Colonic mucosa (tissue), 4 donors: ENCODE measurements around the gene MSI2. TPM values are rescaled to one million over a fixed set of nuclear protein-coding genes. Genes with fewer than 3 reads are reported as not detected.

Source experiments
- DNase-seq: peaks from one replicate; pipeline ENCODE4 v3.0.0-alpha.2; 2020
- H3K27ac ChIP-seq: fragments of 200-600 bp; one replicate; pipeline ENCODE4 v1.8.0; 2021
- H3K27me3 ChIP-seq: fragments of 200-600 bp; one replicate; pipeline ENCODE4 v1.8.0; 2021
- H3K36me3 ChIP-seq: fragments of 200-600 bp; one replicate; pipeline ENCODE4 v1.8.0; 2021
- H3K4me1 ChIP-seq: fragments of 200-600 bp; one replicate; pipeline ENCODE4 v1.8.0; 2021; ENCODE audit warnings: mild to moderate bottlenecking
- H3K4me3 ChIP-seq: fragments of 200-600 bp; one replicate; pipeline ENCODE4 v1.8.0; 2021
- H3K9ac ChIP-seq, 2 donors: one replicate each; pipeline ENCODE4 v1.7.0; 2013; ENCODE audit warnings: control low read depth in 2 of 2, low read depth in 2 of 2, low read length in 2 of 2
- H3K9me3 ChIP-seq: fragments of 200-600 bp; one replicate; pipeline ENCODE4 v1.8.0; 2021
- CTCF ChIP-seq: fragments of 200-600 bp; IDR thresholded peaks from one replicate; pipeline ENCODE4 v1.8.0; 2022; ENCODE audit warnings: antibody characterized with exemption, mild to moderate bottlenecking
- intact Hi-C: fragments of 100-400 bp; cut with DNase I; formaldehyde crosslinking; loops from one replicate; pipeline ENCODE4 v1.14.1; 2022
- total RNA-seq, 2 donors: library from RNA; stranded (reverse); fragmentation: NEBNext Ultra II Directional in 1 of 2; extraction: Animal tissue kit (Norgen Biotek cat#: 25700) in 1 of 2; gene quantifications; one replicate each; pipeline ENCODE4 v1.2.1, GENCODE V29; 2021
- donor health status: healthy.
- donor health status: DM: no; HTN: no; CAD: no.
- donor health status: DM: no; HTN: no; CAD: no.

Gene MSI2
- total RNA-seq, 2 donors from 2014 or later: 61.6 to 75.4 TPM

GRCh38 chr17:57384219-57384618 lies 127.9 kb downstream of the MSI2 start:
- Histone ChIP-seq H3K9me3 (no peaks in the 10 kb centered on the region), H3K27me3 (no peaks in the 10 kb centered on the region), H3K27ac (no peak overlapping the region), H3K4me1 (no peaks in the 10 kb centered on the region), H3K36me3 (no peaks in the 10 kb centered on the region), H3K9ac (no peak overlapping the region), H3K4me3 (no peak overlapping the region)
- TF ChIP-seq CTCF: no peak
- intact Hi-C loops: no loop called here
- no peak for DNase-seq

- H3K4me3 ChIP-seq: no peak overlapping the region
- no peak for TF ChIP-seq CTCF
- H3K9ac ChIP-seq: no peak overlapping the region
- no peak overlapping the region for H3K27ac ChIP-seq
- no peaks in the 10 kb centered on the region for H3K27me3 ChIP-seq
- no peaks in the 10 kb centered on the region for H3K36me3 ChIP-seq
- no peak for DNase-seq
- H3K9me3 ChIP-seq: no peaks in the 10 kb centered on the region
- intact Hi-C loops: no loop called here
- H3K4me1 ChIP-seq: no peaks in the 10 kb centered on the region
Observed at GRCh38 chr17:57385975-57386374, 129.7 kb downstream of the MSI2 start.

GRCh38 chr17:57387575-57387974 lies 131.3 kb downstream of the MSI2 start:
- intact Hi-C loops: no loop called here
- Histone ChIP-seq H3K4me1 (no peaks in the 10 kb centered on the region), H3K9me3 (no peaks in the 10 kb centered on the region), H3K27ac (no peak overlapping the region), H3K36me3 (no peaks in the 10 kb centered on the region), H3K27me3 (no peaks in the 10 kb centered on the region), H3K9ac (no peak overlapping the region), H3K4me3 (no peak overlapping the region)
- no peak for TF ChIP-seq CTCF
- no peak for DNase-seq

GRCh38 chr17:57388131-57388725 lies 131.9 kb downstream of the MSI2 start:
- Histone ChIP-seq H3K36me3 (no peaks in the 10 kb centered on the region), H3K9me3 (no peaks in the 10 kb centered on the region), H3K9ac (no peak overlapping the region), H3K4me3 (no peak overlapping the region), H3K27ac (no peak overlapping the region), H3K4me1 (no peaks in the 10 kb centered on the region), H3K27me3 (no peaks in the 10 kb centered on the region)
- no peak for TF ChIP-seq CTCF
- DNase-seq: no peak
- intact Hi-C loops: no loop called here

- TF ChIP-seq CTCF: no peak
- intact Hi-C loops: no loop called here
Observed at GRCh38 chr17:57389473-57389872, 133.2 kb downstream of the MSI2 start.

More at GRCh38 chr17:57389473-57389872, 133.2 kb downstream of the MSI2 start:
- H3K27ac ChIP-seq: no peak overlapping the region
- no peaks in the 10 kb centered on the region for H3K36me3 ChIP-seq
- no peaks in the 10 kb centered on the region for H3K4me1 ChIP-seq
- no peak overlapping the region for H3K4me3 ChIP-seq
- no peaks in the 10 kb centered on the region for H3K27me3 ChIP-seq
- H3K9me3 ChIP-seq: no peaks in the 10 kb centered on the region
- H3K9ac ChIP-seq: no peak overlapping the region
- DNase-seq: no peak
